NB4 (cell line): ENCODE data around the gene TRPM4.

Experiments used
- CTCF ChIP-seq: IDR thresholded peaks from one replicate; pipeline ENCODE4 v1.5.1; 2012; ENCODE audit warnings: low read depth, low read length
- TF ChIP-seq, protein P1 (sequence below): IDR thresholded peaks from 2 replicates; pipeline ENCODE4 v1.6.1; 2011; ENCODE audit warnings: low read depth, low read length

DNA sequence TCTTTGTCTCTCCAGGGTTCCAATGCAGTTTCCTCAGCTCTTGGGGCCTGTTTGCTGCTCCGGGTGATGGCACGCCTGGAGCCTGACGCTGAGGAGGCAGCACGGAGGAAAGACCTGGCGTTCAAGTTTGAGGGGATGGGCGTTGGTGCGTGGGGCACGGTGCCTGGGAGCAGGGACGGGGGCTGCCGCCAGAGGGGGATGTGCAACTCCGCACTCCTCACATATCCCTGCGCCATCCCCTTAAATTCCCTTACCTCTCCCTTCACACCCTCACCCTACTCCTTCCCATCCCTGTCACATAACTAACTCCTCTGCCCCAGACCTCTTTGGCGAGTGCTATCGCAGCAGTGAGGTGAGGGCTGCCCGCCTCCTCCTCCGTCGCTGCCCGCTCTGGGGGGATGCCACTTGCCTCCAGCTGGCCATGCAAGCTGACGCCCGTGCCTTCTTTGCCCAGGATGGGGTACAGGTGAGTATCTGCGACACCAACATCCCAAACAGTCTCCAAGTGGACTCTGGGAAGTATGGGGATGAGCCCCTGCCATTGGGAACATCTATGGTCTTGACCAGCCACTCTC is 31.1 kb downstream of the TRPM4 start:
- no peak for TF ChIP-seq CTCF
- TF ChIP-seq, protein P1, sequence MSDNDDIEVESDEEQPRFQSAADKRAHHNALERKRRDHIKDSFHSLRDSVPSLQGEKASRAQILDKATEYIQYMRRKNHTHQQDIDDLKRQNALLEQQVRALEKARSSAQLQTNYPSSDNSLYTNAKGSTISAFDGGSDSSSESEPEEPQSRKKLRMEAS: no peak
